ENCODE data around the gene ERBB2.
"Not testable (repeated sequence)": the region's sequence is repeated elsewhere in the genome, so short reads cannot be mapped to it uniquely, and the experiment has no call there.

Gene ERBB2

GRCh38 chr17:39763051-39763820, 63.4 kb downstream of the ERBB2 start:
- no peak for DNase-seq (ENCODE audit: low read depth in 2 of 2)

GRCh38 chr17:39764171-39764570, 64.3 kb downstream of the ERBB2 start:
- not testable (repeated sequence) for DNase-seq (ENCODE audit: low read depth in 2 of 2)

DNA sequence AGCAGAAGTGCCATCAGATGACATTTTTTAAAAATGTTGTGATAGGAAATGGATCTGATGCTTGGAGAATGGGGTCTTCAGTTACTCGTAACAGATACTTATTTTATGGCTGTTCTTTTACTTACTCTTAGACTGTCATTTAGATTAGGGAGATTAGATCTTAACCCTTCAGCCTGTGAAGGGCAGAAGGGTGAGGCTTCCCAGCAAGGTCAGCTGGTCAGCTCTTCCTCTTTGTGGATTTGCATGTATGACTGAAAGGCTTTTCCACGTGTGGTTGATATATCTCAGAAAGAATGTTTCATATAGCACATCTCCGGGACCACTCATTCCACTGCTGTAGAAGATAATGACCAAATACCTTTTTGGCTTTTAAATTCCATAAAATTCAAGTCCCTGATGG, 65.3 kb downstream of the ERBB2 start:
- DNase-seq (ENCODE audit: low read depth in 2 of 2) = no peak

GRCh38 chr17:39765766-39766165, 65.9 kb downstream of the ERBB2 start:
- DNase-seq (ENCODE audit: low read depth in 2 of 2) = no peak

DNA sequence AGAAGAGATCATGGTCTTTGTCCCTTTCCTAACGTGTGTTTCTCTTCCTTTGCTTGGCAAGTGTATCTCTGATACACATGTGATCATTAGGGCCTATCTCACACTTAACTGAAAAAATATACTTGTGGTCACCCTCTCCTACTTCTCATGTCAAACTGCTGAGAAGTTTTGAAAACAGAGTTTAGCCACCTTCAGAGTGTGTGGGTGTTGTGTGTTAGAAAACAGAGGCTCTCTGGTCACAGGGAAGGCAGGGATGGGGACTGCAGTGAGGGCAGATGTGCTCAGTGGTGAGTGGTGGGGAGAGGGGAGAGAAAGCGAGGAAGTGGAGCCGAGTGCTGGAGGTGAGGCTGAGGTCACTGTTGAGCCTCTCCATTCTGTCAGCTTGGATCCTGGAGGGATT, 67.3 kb downstream of the ERBB2 start:
- DNase-seq (ENCODE audit: low read depth in 2 of 2) = no peak

- peak; percentile 41 to 58 for DNase-seq (ENCODE audit: low read depth in 2 of 2)
Measured at GRCh38 chr17:39769974-39770587, 70.2 kb downstream of the ERBB2 start.

DNA sequence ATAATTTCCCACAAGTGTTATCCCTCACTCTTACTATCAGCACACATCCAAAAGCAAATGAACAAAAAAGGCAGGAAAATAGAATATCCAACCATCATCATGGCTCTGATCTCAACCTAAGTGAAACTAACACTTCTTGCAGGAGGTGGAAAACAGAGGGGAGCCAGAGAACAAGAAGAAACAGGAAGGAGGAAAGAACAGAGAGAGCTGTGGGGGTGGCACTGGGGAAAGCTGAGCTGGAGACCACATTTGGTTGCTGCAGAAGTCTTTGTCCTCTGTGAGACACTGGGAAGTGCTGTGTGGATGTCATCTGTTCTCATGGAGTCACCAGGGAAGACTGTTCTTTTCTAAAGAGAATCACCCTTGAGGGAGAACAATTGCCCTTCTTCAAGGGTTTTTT, 72.6 kb downstream of the ERBB2 start:
- DNase-seq (ENCODE audit: low read depth in 2 of 2) = no peak

DNA sequence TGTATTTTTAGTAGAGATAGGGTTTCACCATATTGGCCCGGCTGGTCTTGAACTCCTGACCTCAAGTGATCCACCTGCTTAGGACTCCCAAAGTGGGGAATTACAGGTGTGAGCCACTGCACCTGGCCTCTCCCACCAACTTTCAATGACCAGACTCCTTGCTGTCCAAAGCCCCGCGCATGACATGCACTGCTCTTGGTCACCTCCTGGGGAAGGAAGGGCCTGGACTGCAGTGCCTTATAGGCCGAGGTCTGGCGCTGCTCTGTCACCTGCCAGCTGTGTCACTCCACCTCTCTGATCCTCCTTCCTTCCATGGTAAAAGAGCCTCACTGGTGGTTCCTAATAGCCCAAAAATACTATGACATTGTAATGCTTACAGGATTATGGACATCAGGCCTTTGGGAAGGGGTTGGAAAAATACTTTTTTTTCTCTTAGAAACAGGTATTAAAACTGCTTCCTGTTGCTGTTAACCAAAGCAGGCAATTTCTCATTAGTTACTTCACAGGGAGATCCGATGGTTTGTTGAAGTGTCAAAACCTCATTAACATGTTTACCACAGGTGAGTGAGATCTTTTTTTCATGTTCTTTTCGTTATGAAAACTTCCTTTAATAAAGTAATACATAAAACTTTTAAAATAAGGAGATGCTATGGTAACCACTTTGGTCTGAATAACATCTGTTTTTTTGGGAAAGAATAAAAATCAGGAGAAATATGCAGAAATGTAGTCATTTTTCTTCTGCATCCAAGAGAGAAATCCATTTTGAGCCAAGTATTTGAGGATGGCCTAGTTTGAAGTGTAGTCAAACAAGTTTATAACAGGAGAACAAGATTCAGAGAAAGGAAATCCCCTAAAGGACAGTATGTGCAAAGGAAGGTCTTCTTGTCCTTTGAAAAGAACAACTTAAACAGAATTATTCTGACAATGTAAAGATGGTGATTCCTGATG, 73.4 kb downstream of the ERBB2 start:
- no peak for DNase-seq (ENCODE audit: low read depth in 2 of 2)

- DNase-seq (ENCODE audit: low read depth in 2 of 2) = no peak
Measured at GRCh38 chr17:39774047-39774446, 74.2 kb downstream of the ERBB2 start.

- DNase-seq (ENCODE audit: low read depth in 2 of 2) = no peak
Measured at GRCh38 chr17:39775031-39775430, 75.2 kb downstream of the ERBB2 start.

DNA sequence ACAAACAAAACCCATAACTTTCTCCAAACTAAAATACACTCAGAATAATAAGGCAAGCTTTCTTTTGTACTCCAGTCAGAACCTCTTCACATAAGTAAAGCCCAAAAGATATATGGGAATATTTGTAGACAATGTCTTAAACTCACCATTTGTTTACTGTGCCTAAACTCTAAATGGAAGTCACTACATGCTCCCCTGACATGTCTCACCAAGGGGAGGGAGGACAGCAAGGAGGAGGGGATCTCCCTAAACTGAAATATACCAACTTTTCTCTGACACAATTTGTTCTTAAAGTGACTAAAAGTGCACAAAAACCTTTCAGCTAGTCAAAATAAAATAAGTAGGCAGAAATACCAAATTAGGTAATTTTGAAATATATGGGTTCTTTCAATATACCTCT, 76.4 kb downstream of the ERBB2 start:
- no peak for DNase-seq (ENCODE audit: low read depth in 2 of 2)

- DNase-seq (ENCODE audit: low read depth in 2 of 2) = no peak
Measured at GRCh38 chr17:39777534-39778365, 77.9 kb downstream of the ERBB2 start.
